Limb (tissue), 2 donors: ENCODE data around the gene ABCC8.
A peak's percentile ranks its signal among the peaks of the same experiment; 100 is the strongest.

Experiments
- DNase-seq, 2 donors: peaks; one replicate each; pipeline ENCODE4 v3.0.0-alpha.2; 2016; ENCODE audit errors: extremely low spot score in 2 of 2

ABCC8 gene

GRCh38 chr11:17476317-17477083 lies at the start of gene ABCC8:
Gene ABCC8, minus strand, starts transcription at chr11:17476845. Its CDS starts 69 bp downstream, at chr11:17476776.
- DNase-seq = peak in 1 of 2 donors; percentile 61

- no peak for DNase-seq
These were observed 49.7 kb upstream of the ABCC8 start for GRCh38 chr11:17526326-17526725.

- no peak for DNase-seq
These were observed 48.9 kb upstream of the ABCC8 start for GRCh38 chr11:17525570-17525969.

- no peak for DNase-seq
These were observed 47.6 kb upstream of the ABCC8 start for GRCh38 chr11:17524221-17524620.

- DNase-seq = no peak
These were observed 46.0 kb upstream of the ABCC8 start for GRCh38 chr11:17522655-17523054.

GRCh38 chr11:17521106-17521900 lies 44.7 kb upstream of the ABCC8 start:
- no peak for DNase-seq

GRCh38 chr11:17519061-17519885 lies 42.6 kb upstream of the ABCC8 start:
- no peak for DNase-seq

- no peak for DNase-seq
These were observed 41.7 kb upstream of the ABCC8 start for GRCh38 chr11:17518366-17518765.

- no peak for DNase-seq
These were observed 40.5 kb upstream of the ABCC8 start for GRCh38 chr11:17517186-17517585.

GRCh38 chr11:17516551-17517150 lies 40.0 kb upstream of the ABCC8 start:
- no peak for DNase-seq

- no peak for DNase-seq
These were observed 39.0 kb upstream of the ABCC8 start for GRCh38 chr11:17515443-17516176.

- no peak for DNase-seq
These were observed 37.8 kb upstream of the ABCC8 start for GRCh38 chr11:17514476-17514875.

GRCh38 chr11:17513853-17514252 lies 37.2 kb upstream of the ABCC8 start:
- DNase-seq = no peak

GRCh38 chr11:17512101-17512500 lies 35.5 kb upstream of the ABCC8 start:
- DNase-seq = no peak

- DNase-seq = no peak
These were observed 34.9 kb upstream of the ABCC8 start for GRCh38 chr11:17511571-17511970.

GRCh38 chr11:17510507-17511206 lies 34.0 kb upstream of the ABCC8 start:
- no peak for DNase-seq

- no peak for DNase-seq
These were observed 32.1 kb upstream of the ABCC8 start for GRCh38 chr11:17508791-17509190.

- DNase-seq = no peak
These were observed 31.7 kb upstream of the ABCC8 start for GRCh38 chr11:17508306-17508705.

GRCh38 chr11:17507773-17508172 lies 31.1 kb upstream of the ABCC8 start:
- no peak for DNase-seq

- no peak for DNase-seq
These were observed 30.3 kb upstream of the ABCC8 start for GRCh38 chr11:17506942-17507341.
